Fibroblast of lung (primary cell): Measurements from ENCODE around the gene GHRL.

Experiments used
- CTCF ChIP-seq, 2 donors: IDR thresholded peaks in 1 of 2; conservative IDR thresholded peaks in 1 of 2; 1 replicate in 1 of 2; 2 replicates in 1 of 2; pipeline ENCODE4 v1.5.1; 2011 to 2012; ENCODE audit warnings: low read length in 2 of 2, control low read depth in 1 of 2, inconsistent platforms in 1 of 2, low read depth in 1 of 2, mild to moderate bottlenecking in 1 of 2
- EZH2 ChIP-seq: IDR thresholded peaks from 2 replicates; pipeline ENCODE4 v1.5.1; 2012; ENCODE audit warnings: low read length, control low read depth, mild to moderate bottlenecking; ENCODE audit errors: missing control alignments

DNA sequence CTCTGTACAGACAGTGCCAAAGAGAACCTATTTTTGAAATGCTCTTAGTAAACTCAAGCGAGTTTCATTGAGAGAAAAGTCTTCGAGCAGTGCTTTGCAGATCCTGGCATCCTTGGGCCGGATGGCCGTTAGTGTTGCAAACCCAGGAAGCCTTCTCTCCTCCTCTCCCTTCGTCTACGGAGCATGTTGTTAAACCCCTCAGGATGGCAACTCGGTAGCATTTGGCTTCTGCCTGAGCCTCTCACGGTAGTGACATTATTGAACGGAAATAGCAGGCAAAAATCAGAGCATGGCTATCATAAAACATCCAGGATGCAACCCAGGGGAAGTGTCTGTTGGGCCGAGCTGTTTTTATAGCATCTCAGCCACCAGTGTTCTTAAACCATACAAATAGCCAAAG is 34.8 kb upstream of the GHRL start:
- TF ChIP-seq CTCF (conservative IDR thresholded peaks at IDR 0.05 in 1 of 2, IDR thresholded peaks at IDR 0.05 in 1 of 2; ENCODE audit: low read depth in 1 of 2, low read length in 2 of 2), result no peak
- TF ChIP-seq EZH2, result no peak
